ENCODE results near the gene WDR91.
"Not testable (repeated sequence)": the region's sequence is repeated elsewhere in the genome, so short reads cannot be mapped to it uniquely, and the experiment has no call there.

WDR91 gene

GRCh38 chr7:135245226-135246190, 34.2 kb upstream of the WDR91 start:
- H3K9ac ChIP-seq (ENCODE audit: low read length): no peak overlapping the region
- H3K4me3 ChIP-seq (ENCODE audit: low read length): no peak overlapping the region
- DNase-seq (ENCODE audit: low read depth): no peak
- no peaks in the 10 kb centered on the region for H3K36me3 ChIP-seq (ENCODE audit: control insufficient read depth, insufficient read depth, low read length, severe bottlenecking)
- no peaks in the 10 kb centered on the region for H3K9me3 ChIP-seq (ENCODE audit: control insufficient read depth, low read length)
- H3K27me3 ChIP-seq (replicated peaks; ENCODE audit: control insufficient read depth, insufficient read depth, low read length): peaks cover 22% of the 10 kb centered on the region
- no peaks in the 10 kb centered on the region for H3K4me1 ChIP-seq (ENCODE audit: control insufficient read depth, insufficient read depth, low read length)

- H3K4me3 ChIP-seq (ENCODE audit: low read length): no peak overlapping the region
- no peaks in the 10 kb centered on the region for H3K36me3 ChIP-seq (ENCODE audit: control insufficient read depth, insufficient read depth, low read length, severe bottlenecking)
- H3K9me3 ChIP-seq (ENCODE audit: control insufficient read depth, low read length): no peaks in the 10 kb centered on the region
- peaks cover 29% of the 10 kb centered on the region for H3K27me3 ChIP-seq (replicated peaks; ENCODE audit: control insufficient read depth, insufficient read depth, low read length)
- no peaks in the 10 kb centered on the region for H3K4me1 ChIP-seq (ENCODE audit: control insufficient read depth, insufficient read depth, low read length)
- DNase-seq (ENCODE audit: low read depth): no peak
- no peak overlapping the region for H3K9ac ChIP-seq (ENCODE audit: low read length)
These were observed 30.9 kb upstream of the WDR91 start for GRCh38 chr7:135242096-135242684.

- Histone ChIP-seq H3K4me3 (ENCODE audit: low read length) (no peak overlapping the region), H3K4me1 (ENCODE audit: control insufficient read depth, insufficient read depth, low read length) (no peaks in the 10 kb centered on the region), H3K9ac (ENCODE audit: low read length) (no peak overlapping the region), H3K36me3 (ENCODE audit: control insufficient read depth, insufficient read depth, low read length, severe bottlenecking) (no peaks in the 10 kb centered on the region), H3K9me3 (ENCODE audit: control insufficient read depth, low read length) (no peaks in the 10 kb centered on the region), H3K27me3 (replicated peaks; ENCODE audit: control insufficient read depth, insufficient read depth, low read length) (peaks cover 29% of the 10 kb centered on the region)
- DNase-seq (ENCODE audit: low read depth): no peak
These were observed 29.1 kb upstream of the WDR91 start for GRCh38 chr7:135240441-135240840.

GRCh38 chr7:135239263-135239662, 27.9 kb upstream of the WDR91 start:
- Histone ChIP-seq H3K9ac (ENCODE audit: low read length) (no peak overlapping the region), H3K36me3 (ENCODE audit: control insufficient read depth, insufficient read depth, low read length, severe bottlenecking) (no peaks in the 10 kb centered on the region), H3K9me3 (ENCODE audit: control insufficient read depth, low read length) (no peaks in the 10 kb centered on the region), H3K4me3 (ENCODE audit: low read length) (no peak overlapping the region), H3K27me3 (replicated peaks; ENCODE audit: control insufficient read depth, insufficient read depth, low read length) (peaks cover 26% of the 10 kb centered on the region), H3K4me1 (ENCODE audit: control insufficient read depth, insufficient read depth, low read length) (no peaks in the 10 kb centered on the region)
- no peak for DNase-seq (ENCODE audit: low read depth)

GRCh38 chr7:135238112-135238744, 26.9 kb upstream of the WDR91 start:
- Histone ChIP-seq H3K9ac (ENCODE audit: low read length) (no peak overlapping the region), H3K27me3 (replicated peaks; ENCODE audit: control insufficient read depth, insufficient read depth, low read length) (peaks cover 24% of the 10 kb centered on the region), H3K36me3 (ENCODE audit: control insufficient read depth, insufficient read depth, low read length, severe bottlenecking) (no peaks in the 10 kb centered on the region), H3K4me1 (ENCODE audit: control insufficient read depth, insufficient read depth, low read length) (no peaks in the 10 kb centered on the region), H3K4me3 (ENCODE audit: low read length) (no peak overlapping the region), H3K9me3 (ENCODE audit: control insufficient read depth, low read length) (no peaks in the 10 kb centered on the region)
- no peak for DNase-seq (ENCODE audit: low read depth)

GRCh38 chr7:135236727-135237126, 25.4 kb upstream of the WDR91 start:
- Histone ChIP-seq H3K36me3 (ENCODE audit: control insufficient read depth, insufficient read depth, low read length, severe bottlenecking) (no peaks in the 10 kb centered on the region), H3K4me1 (ENCODE audit: control insufficient read depth, insufficient read depth, low read length) (no peaks in the 10 kb centered on the region), H3K9ac (ENCODE audit: low read length) (no peak overlapping the region), H3K4me3 (ENCODE audit: low read length) (no peak overlapping the region), H3K9me3 (ENCODE audit: control insufficient read depth, low read length) (no peaks in the 10 kb centered on the region), H3K27me3 (replicated peaks; ENCODE audit: control insufficient read depth, insufficient read depth, low read length) (peaks cover 13% of the 10 kb centered on the region)
- DNase-seq (ENCODE audit: low read depth): no peak

GRCh38 chr7:135235841-135236240, 24.5 kb upstream of the WDR91 start:
- Histone ChIP-seq H3K36me3 (ENCODE audit: control insufficient read depth, insufficient read depth, low read length, severe bottlenecking) (no peaks in the 10 kb centered on the region), H3K9me3 (ENCODE audit: control insufficient read depth, low read length) (no peaks in the 10 kb centered on the region), H3K9ac (ENCODE audit: low read length) (no peak overlapping the region), H3K4me1 (ENCODE audit: control insufficient read depth, insufficient read depth, low read length) (no peaks in the 10 kb centered on the region), H3K4me3 (ENCODE audit: low read length) (no peak overlapping the region), H3K27me3 (replicated peaks; ENCODE audit: control insufficient read depth, insufficient read depth, low read length) (peaks cover 8% of the 10 kb centered on the region)
- DNase-seq (ENCODE audit: low read depth): no peak

GRCh38 chr7:135234727-135235126, 23.4 kb upstream of the WDR91 start:
- H3K36me3 ChIP-seq (ENCODE audit: control insufficient read depth, insufficient read depth, low read length, severe bottlenecking): no peaks in the 10 kb centered on the region
- no peaks in the 10 kb centered on the region for H3K9me3 ChIP-seq (ENCODE audit: control insufficient read depth, low read length)
- H3K4me1 ChIP-seq (ENCODE audit: control insufficient read depth, insufficient read depth, low read length): no peaks in the 10 kb centered on the region
- H3K9ac ChIP-seq (ENCODE audit: low read length): no peak overlapping the region
- no peak overlapping the region for H3K4me3 ChIP-seq (ENCODE audit: low read length)
- H3K27me3 ChIP-seq (replicated peaks; ENCODE audit: control insufficient read depth, insufficient read depth, low read length): peaks cover 11% of the 10 kb centered on the region
- no peak for DNase-seq (ENCODE audit: low read depth)

- not testable (repeated sequence) for DNase-seq (ENCODE audit: low read depth); H3K27me3 ChIP-seq (replicated peaks; ENCODE audit: control insufficient read depth, insufficient read depth, low read length); H3K9ac ChIP-seq (ENCODE audit: low read length); H3K36me3 ChIP-seq (ENCODE audit: control insufficient read depth, insufficient read depth, low read length, severe bottlenecking); H3K4me1 ChIP-seq (ENCODE audit: control insufficient read depth, insufficient read depth, low read length); H3K9me3 ChIP-seq (ENCODE audit: control insufficient read depth, low read length); H3K4me3 ChIP-seq (ENCODE audit: low read length)
These were observed 22.8 kb upstream of the WDR91 start for GRCh38 chr7:135234095-135234494.

GRCh38 chr7:135233570-135233969, 22.2 kb upstream of the WDR91 start, which contains the start of gene STRA8:
TSS of gene STRA8 (plus strand) at chr7:135233838. CDS start at chr7:135240525, 6,687 bp downstream.
- H3K9me3 ChIP-seq (ENCODE audit: control insufficient read depth, low read length): no peaks in the 10 kb centered on the region
- H3K4me3 ChIP-seq (ENCODE audit: low read length): no peak within 1 kb of the TSS
- peaks cover 4% of the 10 kb centered on the region for H3K27me3 ChIP-seq (replicated peaks; ENCODE audit: control insufficient read depth, insufficient read depth, low read length)
- DNase-seq (ENCODE audit: low read depth): no peak
- no peak within 1 kb of the TSS for H3K9ac ChIP-seq (ENCODE audit: low read length)
- H3K4me1 ChIP-seq (ENCODE audit: control insufficient read depth, insufficient read depth, low read length): no peaks in the 10 kb centered on the region
- no peaks in the 10 kb centered on the region for H3K36me3 ChIP-seq (ENCODE audit: control insufficient read depth, insufficient read depth, low read length, severe bottlenecking)

GRCh38 chr7:135232720-135233119, 21.4 kb upstream of the WDR91 start:
- Histone ChIP-seq H3K4me3 (ENCODE audit: low read length) (no peak overlapping the region), H3K4me1 (ENCODE audit: control insufficient read depth, insufficient read depth, low read length) (no peaks in the 10 kb centered on the region), H3K9ac (ENCODE audit: low read length) (no peak overlapping the region), H3K9me3 (ENCODE audit: control insufficient read depth, low read length) (no peaks in the 10 kb centered on the region), H3K27me3 (replicated peaks; ENCODE audit: control insufficient read depth, insufficient read depth, low read length) (peaks cover 4% of the 10 kb centered on the region), H3K36me3 (ENCODE audit: control insufficient read depth, insufficient read depth, low read length, severe bottlenecking) (no peaks in the 10 kb centered on the region)
- DNase-seq (ENCODE audit: low read depth): no peak
